NCI-H2227 (cell line): Measurements from ENCODE around the gene HDAC1.
"Not testable (repeated sequence)": the region's sequence is repeated elsewhere in the genome, so short reads cannot be mapped to it uniquely, and the experiment has no call there.

ENCODE experiments used
- DNase-seq: peaks from one replicate; lab custom pipeline; 2025; ENCODE audit not compliant: unreplicated experiment; lab: John Stamatoyannopoulos, UW

The HDAC1 gene

DNA sequence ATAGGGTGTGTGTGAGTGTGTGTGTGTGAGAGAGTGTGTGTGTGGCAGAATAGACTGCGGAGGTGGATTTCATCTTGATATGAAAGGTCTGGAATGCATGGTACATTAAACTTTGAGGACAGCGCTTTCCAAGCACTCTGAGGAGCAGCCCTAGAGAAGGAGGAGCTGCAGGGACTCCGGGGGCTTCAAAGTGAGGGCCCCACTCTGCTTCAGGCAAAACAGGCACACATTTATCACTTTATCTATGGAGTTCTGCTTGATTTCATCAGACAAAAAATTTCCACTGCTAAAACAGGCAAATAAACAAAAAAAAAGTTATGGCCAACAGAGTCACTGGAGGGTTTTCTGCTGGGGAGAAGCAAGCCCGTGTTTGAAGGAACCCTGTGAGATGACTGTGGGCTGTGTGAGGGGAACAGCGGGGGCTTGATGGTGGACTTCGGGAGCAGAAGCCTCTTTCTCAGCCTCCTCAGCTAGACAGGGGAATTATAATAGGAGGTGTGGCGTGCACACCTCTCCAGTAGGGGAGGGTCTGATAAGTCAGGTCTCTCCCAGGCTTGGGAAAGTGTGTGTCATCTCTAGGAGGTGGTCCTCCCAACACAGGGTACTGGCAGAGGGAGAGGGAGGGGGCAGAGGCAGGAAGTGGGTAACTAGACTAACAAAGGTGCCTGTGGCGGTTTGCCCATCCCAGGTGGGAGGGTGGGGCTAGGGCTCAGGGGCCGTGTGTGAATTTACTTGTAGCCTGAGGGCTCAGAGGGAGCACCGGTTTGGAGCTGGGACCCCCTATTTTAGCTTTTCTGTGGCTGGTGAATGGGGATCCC lies 18.3 kb upstream of the HDAC1 start:
- peak; percentile 26 for DNase-seq

- no peak for DNase-seq
Observed at GRCh38 chr1:32274646-32275340, 17.1 kb upstream of the HDAC1 start.

- DNase-seq, result no peak
Observed at GRCh38 chr1:32275424-32275823, 16.5 kb upstream of the HDAC1 start.

DNA sequence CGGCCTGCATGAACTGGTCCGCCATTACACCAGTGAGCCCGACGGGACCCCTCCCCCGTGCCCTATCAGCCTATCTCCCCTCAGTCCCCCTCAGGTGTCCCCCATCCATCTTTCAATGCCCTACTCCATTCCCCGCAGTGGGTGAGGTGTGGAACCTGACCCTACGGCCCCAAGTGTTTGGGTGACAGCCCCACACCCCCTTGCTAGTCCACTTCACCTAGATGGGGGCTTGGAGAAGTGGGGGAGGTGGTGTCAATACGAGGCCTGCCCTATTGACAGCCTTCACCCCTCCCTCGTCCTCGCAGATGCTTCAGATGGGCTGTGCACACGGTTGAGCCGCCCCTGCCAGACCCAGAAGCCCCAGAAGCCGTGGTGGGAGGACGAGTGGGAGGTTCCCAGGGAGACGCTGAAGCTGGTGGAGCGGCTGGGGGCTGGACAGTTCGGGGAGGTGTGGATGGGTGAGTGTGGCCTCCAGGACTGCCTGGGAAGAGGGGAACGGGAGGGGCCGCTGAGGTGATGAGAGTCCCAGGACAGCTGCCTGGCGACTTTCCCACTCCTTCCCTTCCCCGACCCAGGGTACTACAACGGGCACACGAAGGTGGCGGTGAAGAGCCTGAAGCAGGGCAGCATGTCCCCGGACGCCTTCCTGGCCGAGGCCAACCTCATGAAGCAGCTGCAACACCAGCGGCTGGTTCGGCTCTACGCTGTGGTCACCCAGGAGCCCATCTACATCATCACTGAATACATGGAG lies 15.7 kb upstream of the HDAC1 start:
- DNase-seq, result no peak

GRCh38 chr1:32284777-32285176 lies 7.1 kb upstream of the HDAC1 start:
- DNase-seq, result not testable (repeated sequence)

GRCh38 chr1:32285658-32286057 lies 6.2 kb upstream of the HDAC1 start:
- no peak for DNase-seq

GRCh38 chr1:32286763-32287162 lies 5.1 kb upstream of the HDAC1 start:
- DNase-seq, result no peak

- no peak for DNase-seq
Observed at GRCh38 chr1:32289256-32289655, 2.6 kb upstream of the HDAC1 start.

GRCh38 chr1:32291145-32291707 lies 657 bp upstream of the HDAC1 start:
- DNase-seq, result no peak

GRCh38 chr1:32298211-32298610 lies 6.3 kb downstream of the HDAC1 start:
- DNase-seq, result not testable (repeated sequence)

- no peak for DNase-seq
Observed at GRCh38 chr1:32299327-32299726, 7.4 kb downstream of the HDAC1 start.

- no peak for DNase-seq
Observed at GRCh38 chr1:32303358-32303757, 11.5 kb downstream of the HDAC1 start.

DNA sequence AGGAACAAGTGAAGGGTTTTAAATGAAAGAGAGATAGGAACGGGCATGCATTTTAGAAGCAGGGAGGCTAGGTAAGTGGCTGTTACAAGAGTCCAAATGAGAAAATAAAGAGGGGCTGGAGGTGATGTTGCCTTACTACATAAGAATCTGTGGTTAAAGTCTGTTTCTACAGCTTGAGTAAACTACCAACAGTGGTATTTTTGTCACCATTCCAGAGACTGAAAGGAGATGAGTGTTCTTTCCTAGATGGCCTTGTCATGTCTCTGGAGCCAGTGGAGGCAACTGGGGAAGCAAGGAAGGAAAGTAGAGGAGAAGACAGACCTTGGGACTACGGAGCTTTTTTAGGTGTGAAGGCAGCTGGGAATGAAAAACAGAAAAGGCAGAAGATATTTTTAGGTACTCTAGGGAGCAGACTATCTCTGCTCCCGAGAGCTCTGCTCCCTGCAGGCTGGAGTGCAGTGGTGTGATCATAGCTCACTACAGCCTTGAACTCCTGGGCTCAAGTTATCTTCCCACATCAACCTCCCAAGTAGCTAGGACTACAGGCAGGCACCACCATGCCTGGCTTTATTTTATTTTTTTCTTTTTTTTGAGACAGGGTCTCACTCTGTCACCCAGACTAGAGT lies 12.2 kb downstream of the HDAC1 start:
- DNase-seq, result no peak

DNA sequence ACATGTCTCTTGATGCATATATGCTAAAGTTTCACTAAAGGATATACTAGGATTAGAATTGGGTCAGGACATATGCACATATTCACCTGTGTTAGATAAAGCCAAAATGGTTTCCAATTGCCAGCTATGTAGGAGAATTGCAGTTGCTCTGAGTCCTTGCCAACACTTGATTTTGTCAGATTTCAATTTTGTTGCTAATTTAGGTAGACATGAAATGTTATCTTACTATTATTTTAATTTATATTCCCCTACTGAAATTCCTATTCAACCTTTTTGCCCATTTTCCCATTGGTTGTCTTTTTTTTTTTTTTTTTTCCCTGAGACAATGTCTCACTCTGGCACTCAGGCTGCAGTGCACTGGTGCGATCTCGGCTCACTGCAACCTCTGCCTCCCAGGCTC lies 13.4 kb downstream of the HDAC1 start:
- no peak for DNase-seq

DNA sequence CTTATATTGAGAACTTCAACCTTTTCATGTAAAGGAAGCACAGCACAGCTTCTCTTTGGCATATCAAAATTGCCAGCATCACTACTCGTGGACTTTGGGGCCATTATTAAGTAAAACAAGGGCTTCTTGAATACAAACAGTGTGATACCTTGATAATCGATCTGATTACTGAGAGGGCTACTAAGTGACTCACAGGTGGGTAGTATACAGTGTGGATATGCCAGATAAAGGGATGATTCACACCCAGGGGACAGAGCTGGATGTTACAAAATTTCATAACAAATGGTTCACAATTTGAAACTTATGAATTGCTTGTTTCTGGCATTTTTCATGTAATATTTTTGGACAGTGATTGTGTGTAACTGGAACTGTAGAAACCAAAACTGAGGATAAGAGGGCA lies 15.4 kb downstream of the HDAC1 start:
- DNase-seq, result no peak

GRCh38 chr1:32309960-32310359 lies 18.1 kb downstream of the HDAC1 start:
- DNase-seq, result no peak

DNA sequence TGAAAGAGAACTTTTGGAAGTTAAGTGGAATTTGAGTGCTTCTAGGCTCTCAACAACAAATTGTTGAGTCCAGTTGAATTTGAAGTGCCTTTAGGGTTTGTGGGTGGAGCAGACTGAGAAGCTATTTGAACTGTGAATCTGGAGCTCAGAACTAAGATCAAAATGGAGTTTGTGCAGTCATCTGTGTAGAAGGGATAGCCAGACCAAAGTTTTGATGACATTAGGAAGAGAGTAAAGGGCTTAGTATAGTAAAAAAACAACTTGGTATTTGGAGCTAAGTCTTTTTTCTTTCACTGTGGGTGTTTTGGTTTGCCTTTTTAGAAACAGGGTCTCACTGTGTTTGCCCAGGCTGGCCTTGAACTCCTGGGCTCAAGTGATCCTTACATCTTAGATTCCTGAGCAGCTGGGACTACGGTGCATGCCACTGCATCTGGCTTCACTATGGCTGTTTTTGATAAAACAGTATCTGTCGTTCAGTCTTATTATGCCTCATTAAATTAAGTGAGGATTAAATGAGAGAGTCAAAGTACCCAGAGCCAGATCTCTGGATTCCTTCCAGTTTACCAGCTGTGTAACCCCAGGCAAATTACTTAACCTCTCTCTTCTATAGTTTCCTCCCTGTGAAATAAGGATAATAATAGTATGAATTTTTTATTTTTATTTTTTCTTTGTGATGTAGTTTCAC lies 20.0 kb downstream of the HDAC1 start:
- no peak for DNase-seq

GRCh38 chr1:32316903-32317277 lies 25.0 kb downstream of the HDAC1 start:
- DNase-seq, result no peak

DNA sequence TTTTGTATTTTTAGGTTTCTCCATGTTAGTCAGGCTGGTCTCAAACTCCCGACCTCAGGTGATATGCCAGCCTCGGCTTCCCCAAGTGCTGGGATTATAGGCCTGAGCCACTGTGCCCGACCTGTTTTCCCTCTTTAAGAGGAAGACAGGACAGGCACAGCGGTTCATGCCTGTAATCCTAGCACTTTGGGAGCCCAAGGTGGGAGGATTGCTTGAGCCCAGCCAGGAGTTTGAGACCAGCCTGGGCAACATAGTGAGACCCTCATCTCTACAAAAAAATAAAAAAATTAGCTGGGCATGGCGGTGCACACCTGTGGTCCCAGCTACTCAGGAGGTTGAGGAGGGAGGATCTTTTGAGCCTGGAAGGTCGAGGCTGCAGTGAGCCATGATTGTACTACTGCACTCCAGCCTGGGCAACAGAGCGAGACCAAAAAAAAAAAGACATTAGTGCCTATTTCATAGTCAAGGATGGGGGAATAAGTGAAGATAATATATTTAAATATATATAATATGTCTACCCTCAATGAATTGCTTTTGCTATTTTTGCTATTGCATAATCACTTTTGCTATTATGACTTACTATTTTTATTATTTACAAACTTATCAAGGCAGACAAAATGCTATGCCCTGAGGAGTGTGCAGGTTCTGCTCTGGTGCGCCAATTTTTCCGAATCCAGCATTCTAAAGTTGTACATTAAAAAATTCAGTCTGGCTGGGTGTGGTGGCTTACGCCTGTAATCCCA lies 26.4 kb downstream of the HDAC1 start:
- DNase-seq, result no peak
